PC-3 (cell line): Measurements from ENCODE around the gene PRSS8.

Source experiments
- CTCF ChIP-seq: fragments of 300-600 bp; sonication (generic); conservative IDR thresholded peaks from 2 replicates; pipeline ENCODE4 v1.5.1; 2017; ENCODE audit warnings: antibody characterized with exemption, low read depth, mild to moderate bottlenecking, low read length
- EZH2 ChIP-seq: fragments of 300-600 bp; sonication (generic); IDR thresholded peaks from one replicate; pipeline ENCODE4 v1.6.1; 2017; ENCODE audit warnings: antibody characterized with exemption, mild to moderate bottlenecking, low read length; ENCODE audit not compliant: unreplicated experiment
- EZH2phosphoT487 ChIP-seq: fragments of 300-600 bp; sonication (generic); IDR thresholded peaks from 2 replicates; pipeline ENCODE4 v1.6.1; 2018; ENCODE audit warnings: mild to moderate bottlenecking, antibody characterized with exemption, low read length, borderline replicate concordance

- no peak for TF ChIP-seq CTCF
- TF ChIP-seq EZH2, result no peak
- no peak for TF ChIP-seq EZH2phosphoT487
Measured at GRCh38 chr16:31149894-31150890, 14.7 kb upstream of the PRSS8 start, which contains the start of gene PRSS36.
